ENCODE results near the gene REV1. TPM values are rescaled to one million over a fixed set of nuclear protein-coding genes. Genes with fewer than 3 reads are reported as not detected.
A peak's percentile ranks its signal among the peaks of the same experiment; 100 is the strongest.

Gene REV1
- total RNA-seq, 2 donors from 2014 or later = 22.3 to 26.4 TPM

DNA sequence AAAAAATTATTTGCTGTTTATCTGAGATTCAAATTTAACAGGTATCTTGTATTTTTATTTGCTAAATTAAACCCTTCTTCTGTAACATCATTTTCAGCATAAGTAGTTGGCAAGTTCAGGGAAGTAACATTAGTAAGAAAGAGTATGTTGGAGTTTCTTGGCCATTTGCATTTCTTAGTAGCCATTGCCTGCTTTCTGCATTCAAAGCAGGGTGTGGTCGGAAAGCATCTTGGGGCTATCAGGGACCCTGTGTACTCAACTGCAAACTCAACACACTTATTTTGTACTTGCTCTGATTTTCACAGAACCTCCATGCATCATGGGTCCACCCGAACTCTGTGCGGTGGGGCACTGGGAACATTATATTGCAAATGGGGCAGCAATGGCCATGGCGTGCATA lies 30.4 kb upstream of the REV1 start:
- no peaks in the 10 kb centered on the region for H3K4me1 ChIP-seq
- H3K4me3 ChIP-seq = no peak overlapping the region
- no peak for DNase-seq (ENCODE audit: low spot score)

DNA sequence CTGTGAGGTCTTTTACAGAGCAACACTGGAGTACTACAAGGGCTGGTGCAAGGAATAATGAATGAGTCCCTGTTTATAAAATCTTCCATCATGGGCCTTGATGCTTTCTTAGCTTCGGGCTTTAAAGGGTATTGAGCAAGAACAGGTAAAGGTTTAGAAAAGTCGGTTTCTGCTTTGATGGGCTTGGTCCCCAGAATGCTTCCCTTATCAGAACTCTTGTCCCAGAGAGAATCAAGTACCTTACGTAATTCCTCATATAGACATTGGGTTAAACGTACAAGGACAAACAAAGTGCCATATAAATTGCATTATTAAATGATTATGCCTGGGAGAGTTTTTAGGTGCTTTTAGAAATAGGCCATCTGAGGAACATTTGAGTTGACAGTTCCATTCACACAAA lies 24.5 kb upstream of the REV1 start:
- DNase-seq (ENCODE audit: low spot score) = no peak
- Histone ChIP-seq H3K4me1 (peaks cover 0 to 10% of the 10 kb centered on the region in 2 donors), H3K4me3 (no peak overlapping the region), H3K27ac (no peak overlapping the region), H3K9me3 (no peaks in the 10 kb centered on the region), H3K27me3 (no peaks in the 10 kb centered on the region), H3K36me3 (no peaks in the 10 kb centered on the region)
- TF ChIP-seq, protein P1, sequence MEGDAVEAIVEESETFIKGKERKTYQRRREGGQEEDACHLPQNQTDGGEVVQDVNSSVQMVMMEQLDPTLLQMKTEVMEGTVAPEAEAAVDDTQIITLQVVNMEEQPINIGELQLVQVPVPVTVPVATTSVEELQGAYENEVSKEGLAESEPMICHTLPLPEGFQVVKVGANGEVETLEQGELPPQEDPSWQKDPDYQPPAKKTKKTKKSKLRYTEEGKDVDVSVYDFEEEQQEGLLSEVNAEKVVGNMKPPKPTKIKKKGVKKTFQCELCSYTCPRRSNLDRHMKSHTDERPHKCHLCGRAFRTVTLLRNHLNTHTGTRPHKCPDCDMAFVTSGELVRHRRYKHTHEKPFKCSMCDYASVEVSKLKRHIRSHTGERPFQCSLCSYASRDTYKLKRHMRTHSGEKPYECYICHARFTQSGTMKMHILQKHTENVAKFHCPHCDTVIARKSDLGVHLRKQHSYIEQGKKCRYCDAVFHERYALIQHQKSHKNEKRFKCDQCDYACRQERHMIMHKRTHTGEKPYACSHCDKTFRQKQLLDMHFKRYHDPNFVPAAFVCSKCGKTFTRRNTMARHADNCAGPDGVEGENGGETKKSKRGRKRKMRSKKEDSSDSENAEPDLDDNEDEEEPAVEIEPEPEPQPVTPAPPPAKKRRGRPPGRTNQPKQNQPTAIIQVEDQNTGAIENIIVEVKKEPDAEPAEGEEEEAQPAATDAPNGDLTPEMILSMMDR (IDR thresholded peaks at IDR 0.05) = no peak

More for the DNA sequence above, 30.4 kb upstream of the REV1 start:
- H3K27ac ChIP-seq = no peak overlapping the region
- H3K9me3 ChIP-seq = no peaks in the 10 kb centered on the region
- no peaks in the 10 kb centered on the region for H3K27me3 ChIP-seq
- TF ChIP-seq, protein P1 (IDR thresholded peaks at IDR 0.05) = no peak
- no peaks in the 10 kb centered on the region for H3K36me3 ChIP-seq

DNA sequence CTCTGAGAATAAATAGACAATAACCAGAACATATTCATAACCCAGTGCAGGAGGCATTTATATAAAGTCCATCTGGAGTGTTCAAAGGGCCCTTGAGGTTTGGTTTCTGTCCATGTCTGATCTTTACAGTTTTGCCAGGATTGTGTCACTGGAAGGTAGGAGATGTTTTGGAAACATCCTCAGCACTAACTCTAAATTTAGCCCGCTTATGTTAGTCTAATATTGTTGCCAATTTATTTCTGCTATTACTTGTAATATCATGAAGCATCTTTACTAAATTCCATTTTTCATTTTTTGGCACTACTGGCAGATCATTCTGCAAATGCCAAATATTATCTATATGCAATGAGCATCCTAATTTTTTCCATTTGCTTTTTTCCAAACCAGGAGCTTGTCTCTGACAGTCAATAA lies 22.4 kb upstream of the REV1 start:
- Histone ChIP-seq H3K36me3 (no peaks in the 10 kb centered on the region), H3K9me3 (no peaks in the 10 kb centered on the region), H3K4me3 (no peak overlapping the region), H3K27me3 (no peaks in the 10 kb centered on the region), H3K4me1 (peaks cover 0 to 10% of the 10 kb centered on the region in 2 donors), H3K27ac (peak overlapping the region; percentile 16 to 76)
- TF ChIP-seq, protein P1 (IDR thresholded peaks at IDR 0.05) = no peak
- DNase-seq (ENCODE audit: low spot score) = no peak

DNA sequence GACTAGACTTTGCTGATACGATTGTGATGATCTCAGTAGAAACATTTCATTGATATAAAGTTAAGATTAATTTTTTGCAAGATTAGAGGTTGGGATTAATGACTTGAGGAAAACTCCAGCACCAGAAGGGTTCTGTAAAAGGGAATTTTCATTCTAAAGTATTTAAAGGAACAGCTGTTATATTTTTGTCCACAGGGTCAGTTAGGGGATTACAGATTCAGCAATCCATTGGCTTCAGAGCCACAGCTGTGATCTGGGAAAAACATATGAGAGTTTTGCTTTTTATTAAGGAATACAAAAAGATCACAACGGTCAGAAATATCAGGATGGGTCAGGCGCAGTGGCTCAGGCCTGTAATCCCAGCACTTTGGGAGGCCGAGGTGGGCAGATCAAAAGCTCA lies 19.6 kb upstream of the REV1 start:
- Histone ChIP-seq H3K9me3 (no peaks in the 10 kb centered on the region), H3K27me3 (no peaks in the 10 kb centered on the region), H3K4me3 (no peak overlapping the region), H3K36me3 (no peaks in the 10 kb centered on the region), H3K4me1 (peaks cover 0 to 10% of the 10 kb centered on the region in 2 donors), H3K27ac (no peak overlapping the region)
- TF ChIP-seq, protein P1 (IDR thresholded peaks at IDR 0.05) = no peak
- no peak for DNase-seq (ENCODE audit: low spot score)

DNA sequence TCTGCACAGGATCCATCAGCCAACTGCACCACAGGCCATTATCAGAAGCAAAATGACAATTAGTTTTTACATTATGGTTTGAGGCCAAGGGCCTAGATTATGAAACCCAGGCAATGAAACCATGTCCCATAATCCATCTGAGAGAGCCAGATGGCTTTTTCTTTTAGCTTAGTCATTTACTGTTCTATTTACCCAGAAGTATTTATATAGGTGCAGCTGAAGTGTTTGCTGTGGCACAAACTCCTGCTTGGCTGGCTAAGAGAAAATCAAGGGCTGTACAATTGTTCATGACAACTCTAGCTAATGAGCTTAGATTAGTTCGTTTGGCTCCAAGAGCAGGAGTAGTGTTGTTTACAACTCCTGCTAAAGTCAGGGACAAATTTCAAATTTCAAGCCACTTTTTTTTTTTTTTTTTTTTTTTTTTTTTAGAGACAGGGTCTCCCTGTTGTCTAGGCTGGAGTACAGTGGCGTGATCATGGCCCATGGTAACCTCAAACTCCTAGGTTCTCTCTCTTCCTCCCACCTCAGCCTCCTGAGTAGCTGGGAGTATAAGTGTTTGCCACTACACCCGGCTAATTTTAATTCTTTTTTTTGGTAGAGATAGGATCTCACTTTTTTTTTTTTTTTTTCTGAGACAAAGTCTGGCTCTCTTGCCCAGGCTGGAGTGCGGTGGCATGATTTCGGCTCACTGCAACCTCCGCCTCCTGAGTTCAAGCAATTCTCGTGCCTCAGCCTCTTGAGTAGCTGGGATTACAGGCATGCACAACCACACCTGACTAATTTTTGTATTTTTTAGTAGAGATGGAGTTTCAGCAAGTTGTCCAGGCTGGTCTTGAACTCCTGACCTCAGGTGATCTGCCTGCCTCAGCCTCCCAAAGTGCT lies 18.4 kb upstream of the REV1 start:
- no peaks in the 10 kb centered on the region for H3K27me3 ChIP-seq
- peak overlapping the region in 1 of 2 donors; percentile 17 for H3K27ac ChIP-seq
- H3K36me3 ChIP-seq = no peaks in the 10 kb centered on the region
- TF ChIP-seq, protein P1 (IDR thresholded peaks at IDR 0.05) = no peak
- peaks cover 0 to 10% of the 10 kb centered on the region in 2 donors for H3K4me1 ChIP-seq
- DNase-seq (ENCODE audit: low spot score) = no peak
- H3K4me3 ChIP-seq = no peak overlapping the region
- no peaks in the 10 kb centered on the region for H3K9me3 ChIP-seq
